SK-MEL-5 (cell line): ENCODE results near the gene SLC30A9. TPM values are rescaled to one million over a fixed set of nuclear protein-coding genes. Genes with fewer than 3 reads are reported as not detected.

ENCODE experiments used
- DNase-seq: peaks from one replicate; pipeline ENCODE4 v3.0.0-alpha.2; 2016; ENCODE audit warnings: low read depth, low spot score
- in situ Hi-C: cut with HindIII; loops from 2 replicates; pipeline ENCODE4 v1.10.0; 2016; ENCODE audit warnings: low sequenced_read_pairs, high pct_unique_total_duplicates, low pct_unique_long_range_greater_than_20kb
- total RNA-seq: library from RNA; depleted of rRNA; stranded (reverse); fragments of >200 nt; shearing (Covaris generic); gene quantifications from 2 replicates; pipeline ENCODE4 v1.2.3, GENCODE V29; 2014; rRNA removed

Gene SLC30A9
- total RNA-seq, 1 experiment from 2014 or later: 63.5 TPM

GRCh38 chr4:42101446-42101975 lies 111.2 kb downstream of the SLC30A9 start:
- DNase-seq: no peak
- in situ Hi-C loops: no loop called here

- in situ Hi-C loops: no loop called here
- DNase-seq: no peak
Measured at GRCh38 chr4:42104521-42104920, 114.2 kb downstream of the SLC30A9 start.

GRCh38 chr4:42112846-42113245 lies 122.5 kb downstream of the SLC30A9 start:
- DNase-seq: no peak
- in situ Hi-C loops: no loop called here

- in situ Hi-C loops: no loop called here
- DNase-seq: no peak
Measured at GRCh38 chr4:42119886-42120285, 129.6 kb downstream of the SLC30A9 start.

- no peak for DNase-seq
- in situ Hi-C loops: no loop called here
Measured at GRCh38 chr4:42122237-42122636, 131.9 kb downstream of the SLC30A9 start.

- in situ Hi-C loops: no loop called here
- DNase-seq: no peak
Measured at GRCh38 chr4:42123071-42123644, 132.8 kb downstream of the SLC30A9 start.

GRCh38 chr4:42132099-42132498 lies 141.8 kb downstream of the SLC30A9 start:
- in situ Hi-C loops: no loop called here
- DNase-seq: no peak

GRCh38 chr4:42133006-42133405 lies 142.7 kb downstream of the SLC30A9 start:
- in situ Hi-C loops: no loop called here
- no peak for DNase-seq

GRCh38 chr4:42136371-42136770 lies 146.0 kb downstream of the SLC30A9 start:
- in situ Hi-C loops: no loop called here

More at GRCh38 chr4:42136371-42136770, 146.0 kb downstream of the SLC30A9 start:
- no peak for DNase-seq

Other genes starting within 250 kb of the SLC30A9 start
- not detected in 2 replicates for gene PHOX2B, start 241.8 kb upstream of the SLC30A9 start, total RNA-seq
- gene TMEM33, start 55.1 kb upstream of the SLC30A9 start, total RNA-seq: 167 and 171 TPM in 2 replicates
- 0.18 and 0.21 TPM in 2 replicates for gene DCAF4L1, start 8.8 kb upstream of the SLC30A9 start, total RNA-seq
- not detected in 2 replicates for gene BEND4, start 162.1 kb downstream of the SLC30A9 start, total RNA-seq